ENCODE measurements around the gene DERA.

DNA sequence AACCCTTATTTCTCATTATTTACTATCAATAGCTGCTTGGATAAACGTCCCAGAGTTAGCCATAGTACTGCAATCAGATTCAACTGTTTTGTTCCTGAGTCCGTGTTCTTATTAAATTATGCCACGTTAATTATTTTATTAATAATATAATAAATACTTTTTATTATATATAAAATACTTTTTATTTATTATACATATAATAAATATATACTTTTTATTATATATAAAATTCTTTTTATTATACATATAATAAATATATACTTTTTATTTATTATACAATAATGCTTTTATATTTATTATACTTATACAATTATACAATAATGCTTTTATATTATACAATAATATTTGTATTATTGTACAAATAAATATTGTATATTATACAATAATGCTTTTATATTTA is 17.9 kb upstream of the DERA start:
- TF ChIP-seq, protein P1, sequence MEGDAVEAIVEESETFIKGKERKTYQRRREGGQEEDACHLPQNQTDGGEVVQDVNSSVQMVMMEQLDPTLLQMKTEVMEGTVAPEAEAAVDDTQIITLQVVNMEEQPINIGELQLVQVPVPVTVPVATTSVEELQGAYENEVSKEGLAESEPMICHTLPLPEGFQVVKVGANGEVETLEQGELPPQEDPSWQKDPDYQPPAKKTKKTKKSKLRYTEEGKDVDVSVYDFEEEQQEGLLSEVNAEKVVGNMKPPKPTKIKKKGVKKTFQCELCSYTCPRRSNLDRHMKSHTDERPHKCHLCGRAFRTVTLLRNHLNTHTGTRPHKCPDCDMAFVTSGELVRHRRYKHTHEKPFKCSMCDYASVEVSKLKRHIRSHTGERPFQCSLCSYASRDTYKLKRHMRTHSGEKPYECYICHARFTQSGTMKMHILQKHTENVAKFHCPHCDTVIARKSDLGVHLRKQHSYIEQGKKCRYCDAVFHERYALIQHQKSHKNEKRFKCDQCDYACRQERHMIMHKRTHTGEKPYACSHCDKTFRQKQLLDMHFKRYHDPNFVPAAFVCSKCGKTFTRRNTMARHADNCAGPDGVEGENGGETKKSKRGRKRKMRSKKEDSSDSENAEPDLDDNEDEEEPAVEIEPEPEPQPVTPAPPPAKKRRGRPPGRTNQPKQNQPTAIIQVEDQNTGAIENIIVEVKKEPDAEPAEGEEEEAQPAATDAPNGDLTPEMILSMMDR (IDR thresholded peaks at IDR 0.05): no peak
- no peak for TF ChIP-seq EP300 (IDR thresholded peaks at IDR 0.05)
- TF ChIP-seq POLR2A (IDR thresholded peaks at IDR 0.05): no peak

Data from tibial nerve (tissue), 4 donors.